RCC 7860 (cell line): ENCODE measurements around the gene GCK.
"Not testable (repeated sequence)": the region's sequence is repeated elsewhere in the genome, so short reads cannot be mapped to it uniquely, and the experiment has no call there.

Source experiments
- DNase-seq: peaks from one replicate; pipeline ENCODE4 v3.0.0-alpha.2; 2015; ENCODE audit warnings: low spot score
- FAIRE-seq: peaks from 2 replicates; lab custom pipeline; 2012; peaks lifted over from hg19 to GRCh38; lab: Jason Lieb, UNC

Gene GCK

DNA sequence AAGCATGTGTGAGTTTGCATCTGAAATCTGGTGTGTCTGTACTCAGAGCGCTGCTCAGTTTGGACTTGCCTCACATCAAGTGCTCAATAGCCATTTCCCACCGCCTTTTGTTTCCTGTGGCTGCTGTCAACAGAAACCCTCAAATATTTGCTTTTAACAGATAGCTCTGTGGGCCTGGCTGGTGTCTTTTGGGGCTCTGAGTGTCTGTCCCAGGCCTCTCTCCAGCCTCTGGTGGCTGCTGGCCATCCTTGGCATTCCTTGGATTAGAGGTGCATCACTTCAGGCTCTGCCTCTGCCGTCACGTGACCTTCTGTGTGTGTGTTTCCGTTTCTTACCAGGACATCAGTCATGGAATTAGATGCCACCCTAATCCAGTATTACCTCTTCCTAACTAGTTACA, 20.9 kb upstream of the GCK start:
- FAIRE-seq (no peak), DNase-seq (no peak)

DNA sequence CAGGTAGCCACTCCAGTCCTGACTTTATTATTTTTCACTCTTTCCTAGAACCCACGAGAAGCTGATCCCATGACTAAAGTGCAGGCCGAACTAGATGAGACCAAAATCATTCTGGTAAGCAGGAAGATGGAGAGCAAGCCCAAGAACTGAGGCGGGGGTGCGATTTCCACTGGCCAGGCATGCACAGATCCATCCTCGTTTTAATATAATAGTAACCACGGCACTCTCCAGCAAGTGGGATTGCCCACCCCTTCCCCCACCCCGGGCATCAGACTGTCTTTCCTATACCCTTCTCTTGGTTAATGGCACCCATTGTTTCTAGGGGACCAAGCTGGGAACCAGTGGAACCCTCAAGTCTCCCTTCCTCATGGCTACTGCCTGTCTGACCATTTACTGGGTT, 18.8 kb upstream of the GCK start:
- FAIRE-seq (no peak), DNase-seq (no peak)

DNA sequence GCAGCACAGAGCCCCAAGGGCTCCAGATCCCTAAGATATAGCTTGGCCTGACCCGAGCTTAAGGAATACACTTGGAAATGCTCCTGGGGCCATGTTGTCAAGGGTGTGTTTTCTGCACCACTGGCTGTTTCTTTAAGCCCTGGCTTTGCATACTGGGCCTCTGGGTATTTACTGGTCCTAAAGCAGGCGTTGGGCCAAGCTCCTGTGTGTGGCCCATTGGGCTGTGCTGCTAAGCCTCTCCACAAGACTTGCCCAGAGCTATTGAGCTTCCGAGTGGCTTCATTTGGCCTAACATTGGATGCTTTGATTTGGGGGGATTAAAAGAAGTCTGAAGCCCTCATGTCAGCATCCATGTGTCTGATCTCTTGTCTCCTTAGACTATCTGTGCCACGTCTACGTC, 16.8 kb upstream of the GCK start:
- DNase-seq (no peak), FAIRE-seq (no peak)

DNA sequence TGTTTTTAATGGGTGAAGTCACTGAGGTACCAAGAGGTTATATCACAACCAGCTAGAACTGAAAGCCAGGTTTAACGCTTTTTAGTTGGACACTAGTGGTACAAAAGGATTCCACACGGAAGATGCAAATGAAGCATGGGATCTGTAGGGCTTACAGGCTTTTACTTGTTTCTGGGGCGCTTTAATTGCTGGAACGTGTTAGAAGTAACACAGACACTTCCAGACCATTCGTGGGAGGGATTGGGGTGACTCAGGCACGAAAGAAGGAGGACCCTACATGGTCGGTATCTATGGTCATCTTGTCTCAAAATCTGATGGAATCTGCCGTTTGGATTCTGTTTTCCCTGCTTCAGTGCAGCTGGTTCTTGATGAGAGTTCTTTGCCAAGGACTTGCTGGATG, 12.6 kb upstream of the GCK start:
- FAIRE-seq, result no peak
- peak; percentile 8 for DNase-seq

DNA sequence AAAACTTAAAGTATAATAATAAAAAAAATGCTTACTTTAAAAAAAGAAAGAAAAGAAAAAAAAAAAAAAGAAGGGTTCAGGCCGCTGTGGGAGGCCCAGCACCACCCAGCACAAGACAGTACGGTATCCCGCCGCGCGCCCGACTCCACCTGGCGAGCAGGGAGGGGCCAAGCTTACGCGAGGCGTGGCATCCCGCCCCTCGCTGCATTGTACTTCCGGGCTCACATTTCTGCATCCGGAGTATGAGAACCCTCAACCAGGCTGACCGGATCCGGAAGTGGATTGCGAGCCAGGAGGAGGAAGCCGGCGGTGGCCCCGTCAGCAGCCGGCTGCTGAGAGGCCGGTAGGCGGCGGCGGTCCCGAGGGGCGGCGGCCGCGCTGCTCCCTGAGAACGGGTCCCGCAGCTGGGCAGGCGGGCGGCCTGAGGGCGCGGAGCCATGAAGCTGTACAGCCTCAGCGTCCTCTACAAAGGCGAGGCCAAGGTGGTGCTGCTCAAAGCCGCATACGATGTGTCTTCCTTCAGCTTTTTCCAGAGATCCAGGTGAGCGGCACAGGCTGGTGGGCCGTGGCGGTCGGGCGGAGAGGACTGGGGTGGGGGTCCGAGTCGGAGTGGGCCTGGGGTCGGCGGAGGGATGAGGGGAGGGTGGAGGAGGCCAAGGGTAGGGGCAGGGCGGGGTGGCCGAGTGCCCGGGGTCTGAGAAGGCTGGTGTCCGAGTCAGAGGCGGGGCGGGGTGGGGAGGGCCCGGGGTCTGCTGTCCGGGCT, 11.6 kb upstream of the GCK start, which contains the start of gene YKT6:
Gene YKT6 (plus strand): TSS at position 280 of the 763 bp plus-strand sequence. CDS start 158 bp downstream, at position 438.
- peak; percentile 87 for FAIRE-seq
- DNase-seq, result peak; percentile 93

DNA sequence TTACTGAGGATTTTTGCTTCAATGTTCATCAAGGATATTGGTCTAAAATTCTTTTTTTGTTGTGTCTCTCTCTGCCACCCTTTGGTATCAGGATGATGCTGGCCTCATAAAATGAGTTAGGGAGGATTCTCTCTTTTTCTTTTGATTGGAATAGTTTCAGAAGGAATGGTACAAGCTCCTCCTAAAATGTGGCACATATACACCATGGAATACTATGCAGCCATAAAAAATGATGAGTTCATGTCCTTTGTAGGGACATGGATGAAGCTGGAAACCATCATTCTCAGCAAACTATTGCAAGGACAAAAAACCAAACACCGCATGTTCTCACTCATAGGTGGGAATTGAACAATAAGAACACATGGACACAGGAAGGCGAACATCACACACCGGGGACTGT, 10.9 kb upstream of the GCK start:
- not testable (repeated sequence) for DNase-seq, FAIRE-seq

DNA sequence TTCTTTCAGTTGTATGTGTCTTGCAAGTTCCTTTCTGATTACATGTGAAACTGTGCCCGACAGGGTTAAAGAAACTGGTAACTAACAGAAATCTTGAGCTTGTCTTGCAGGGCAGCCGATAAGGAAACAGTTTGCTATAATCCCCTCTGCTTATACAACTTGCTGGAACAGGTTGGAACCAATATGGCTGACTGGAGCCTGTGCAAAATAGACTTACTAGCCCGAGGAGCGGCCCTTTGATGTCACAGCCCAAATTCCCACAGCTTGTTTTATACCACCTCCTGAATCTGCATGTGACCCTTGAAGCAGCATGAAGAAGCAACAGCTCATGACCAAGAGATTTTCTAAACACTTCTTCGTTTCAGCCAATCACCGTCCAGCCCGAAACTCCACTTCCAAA, 8.2 kb upstream of the GCK start:
- no peak for DNase-seq
- FAIRE-seq, result no peak

DNA sequence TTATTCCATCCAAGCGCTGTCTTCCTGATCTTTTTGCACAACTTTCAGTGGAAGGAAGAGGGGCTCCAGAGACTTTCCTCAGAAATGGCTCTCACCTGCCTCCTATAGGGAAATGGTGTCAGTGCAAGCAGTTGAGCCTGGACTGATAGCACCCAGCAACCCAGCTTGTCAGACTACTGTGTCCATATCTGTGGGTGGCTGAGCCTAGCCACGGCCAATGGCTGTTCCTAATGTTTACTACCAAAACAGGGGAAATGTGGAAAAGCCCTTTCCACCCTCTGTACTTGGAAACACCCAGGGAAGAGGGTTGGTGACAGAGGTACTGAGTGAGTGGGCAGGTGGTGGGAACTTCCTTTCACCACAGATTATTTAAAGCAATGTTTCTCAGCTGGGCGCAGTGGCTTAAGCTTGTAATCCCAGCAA, 7.2 kb upstream of the GCK start:
- FAIRE-seq (peak; percentile 14), DNase-seq (peak; percentile 33)

DNA sequence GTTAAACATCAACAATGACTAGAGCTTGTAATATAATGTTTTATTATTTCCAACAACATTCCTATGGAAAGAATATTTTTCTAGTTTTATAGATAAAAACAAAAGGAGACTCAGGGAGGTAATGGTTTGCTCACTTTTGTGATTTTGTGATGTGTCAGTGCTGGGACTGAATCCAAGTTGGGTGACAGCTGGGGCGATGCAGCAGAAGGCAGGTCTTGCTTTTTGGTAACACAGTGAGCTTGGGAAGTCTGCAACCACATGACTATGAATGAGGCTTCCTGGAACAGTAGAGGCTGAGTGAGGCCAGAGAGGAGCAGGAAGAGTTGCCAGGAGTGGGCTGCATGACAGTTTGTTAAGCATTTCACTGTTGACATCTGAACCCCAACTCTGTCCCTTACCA, 6.7 kb upstream of the GCK start:
- FAIRE-seq (no peak), DNase-seq (no peak)

DNA sequence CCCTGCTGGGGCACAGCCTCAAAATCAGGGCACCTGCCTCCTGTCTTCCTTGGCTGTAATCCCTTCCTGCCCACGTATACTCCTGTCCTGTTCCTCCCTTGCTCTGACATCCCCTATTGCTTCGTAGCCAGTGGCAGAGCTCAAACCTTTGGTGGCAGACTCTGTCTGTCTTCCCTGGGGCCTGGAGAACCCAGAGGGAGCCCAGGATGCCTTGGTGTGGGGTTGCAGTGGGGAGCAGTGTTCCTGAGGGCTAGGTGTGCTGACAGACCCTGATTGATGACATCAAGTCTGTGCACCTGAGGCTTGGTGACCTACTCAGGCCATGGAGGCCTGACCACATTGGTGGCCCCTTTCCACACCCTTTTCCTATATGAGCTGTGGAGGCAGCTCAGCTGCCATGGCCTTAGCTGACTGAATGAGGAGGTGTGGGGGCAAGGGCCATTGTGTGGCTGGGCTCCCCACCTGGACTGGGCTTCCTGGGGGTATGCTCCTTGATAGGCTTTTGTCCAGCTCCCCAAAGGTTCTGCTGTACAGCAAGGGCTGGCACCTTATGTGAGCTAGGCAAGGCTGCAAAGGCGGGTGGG, 5.4 kb upstream of the GCK start:
- FAIRE-seq (no peak), DNase-seq (no peak)

DNA sequence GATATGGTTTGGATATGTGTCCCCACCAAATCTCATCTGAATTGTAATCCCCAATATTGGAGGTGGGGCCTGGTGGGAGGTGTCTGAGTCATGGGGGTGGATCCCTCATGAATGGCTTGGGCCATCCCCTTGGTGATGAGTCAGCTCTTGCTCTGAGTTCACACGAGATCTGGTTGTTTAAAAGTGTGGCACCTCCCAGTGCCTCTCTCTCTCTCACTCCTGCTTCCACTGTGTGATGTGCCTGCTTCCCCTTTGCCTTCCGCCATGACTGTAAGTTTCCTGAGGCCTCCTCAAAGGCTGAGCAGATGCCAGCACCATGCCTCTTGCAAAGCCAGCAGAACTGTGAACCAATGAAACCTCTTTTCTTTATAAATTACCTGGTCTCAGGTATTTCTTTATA, 4.8 kb upstream of the GCK start:
- FAIRE-seq (no peak), DNase-seq (peak; percentile 12)

DNA sequence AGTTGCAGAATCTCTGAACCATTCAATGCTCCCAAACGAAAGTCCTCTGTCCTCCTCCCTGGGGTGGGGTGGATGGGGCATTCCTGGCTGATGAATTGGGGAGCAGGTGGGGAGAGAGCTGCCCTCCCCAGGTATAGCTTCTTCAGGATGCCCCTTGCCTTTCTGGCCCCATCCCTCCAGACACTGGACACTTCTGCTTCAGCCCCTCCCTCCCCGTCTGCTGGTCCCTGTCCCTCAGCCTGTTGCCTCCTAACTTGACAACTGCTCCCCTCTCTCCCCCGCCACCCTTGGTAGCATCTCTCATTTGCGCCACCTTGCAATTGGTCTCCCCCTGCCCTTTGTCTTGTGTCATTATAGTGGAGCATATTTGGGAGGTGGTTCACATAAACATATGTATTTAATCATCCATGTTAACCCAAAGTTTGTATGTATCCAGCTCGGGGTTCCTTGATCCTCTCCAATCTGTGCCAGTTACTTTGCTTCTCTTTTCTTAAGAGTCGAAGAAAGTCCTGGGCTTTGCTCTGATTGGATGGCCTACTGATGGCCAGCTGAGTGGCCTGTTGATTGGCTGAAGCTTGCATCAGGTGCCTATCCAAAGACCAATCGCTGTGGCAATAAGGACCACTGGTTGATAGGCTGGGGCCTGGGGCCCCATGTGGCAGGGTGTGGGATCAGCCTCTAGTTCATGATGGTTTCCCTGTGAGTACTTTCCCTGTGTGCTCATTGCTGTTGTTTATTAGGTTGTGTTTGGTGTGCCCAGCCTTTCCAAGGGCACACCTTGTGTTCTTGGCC, 4.0 kb upstream of the GCK start:
- DNase-seq (no peak), FAIRE-seq (no peak)

DNA sequence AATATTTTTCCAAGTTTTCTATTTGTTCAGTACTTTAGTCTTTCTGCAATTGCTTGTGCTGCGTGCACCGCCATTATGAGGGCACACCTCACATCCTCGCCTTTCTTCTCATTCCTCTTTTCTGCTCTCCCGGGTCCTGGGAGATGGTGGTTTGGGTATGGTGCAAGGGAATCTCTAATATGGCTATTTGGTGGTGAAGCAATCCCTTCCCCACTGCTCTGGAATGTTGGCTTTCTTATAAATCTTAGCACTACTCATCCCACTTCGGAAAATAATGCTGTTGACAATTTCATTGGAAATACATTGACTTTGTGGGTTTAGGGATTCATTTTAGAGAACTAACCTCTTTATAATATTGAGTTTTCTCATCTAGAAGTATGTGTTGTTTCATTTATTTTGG, 1.9 kb upstream of the GCK start:
- FAIRE-seq (no peak), DNase-seq (no peak)

DNA sequence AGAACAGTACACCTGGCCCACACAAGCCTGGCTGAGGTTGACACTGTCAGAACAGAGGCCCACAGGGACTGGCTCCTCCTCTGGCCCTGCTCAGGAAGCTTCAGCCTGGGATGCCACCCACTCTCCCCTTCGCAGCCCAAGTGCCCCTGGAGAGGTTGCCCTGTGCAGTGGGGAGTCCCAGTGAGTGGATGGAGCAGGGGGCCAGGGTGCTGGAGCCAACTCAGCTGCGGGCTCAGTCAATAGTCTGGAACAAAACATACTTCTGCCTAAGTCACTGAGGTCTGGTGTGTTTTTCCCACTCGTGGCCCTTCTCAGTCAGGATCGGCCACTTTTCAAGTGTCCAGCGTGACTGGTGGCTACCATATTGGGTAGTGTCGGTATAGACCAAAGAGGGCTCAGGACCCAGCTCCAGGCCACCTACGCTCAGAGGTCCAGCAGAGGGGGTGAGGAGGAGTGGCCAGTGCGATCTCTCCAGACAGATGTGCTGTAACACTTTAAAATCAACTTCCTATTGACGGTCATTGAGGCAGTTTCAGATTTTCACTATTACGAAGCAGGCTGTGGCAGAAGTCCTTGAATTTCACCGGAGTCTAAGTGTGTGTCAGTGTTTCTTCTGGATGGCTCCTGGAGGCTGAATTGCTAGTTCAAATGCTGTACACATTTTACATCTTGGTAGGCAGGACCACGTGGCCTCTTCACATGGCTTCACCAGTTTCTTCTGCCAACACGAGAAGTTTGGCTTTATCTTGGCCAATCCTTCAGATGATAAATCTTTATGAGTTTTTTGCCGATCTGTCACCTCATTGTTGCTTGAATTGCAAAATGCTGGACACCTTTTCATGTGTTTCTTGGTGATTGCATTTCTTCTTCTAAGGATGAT, 994 bp upstream of the GCK start:
- DNase-seq (no peak), FAIRE-seq (no peak)

DNA sequence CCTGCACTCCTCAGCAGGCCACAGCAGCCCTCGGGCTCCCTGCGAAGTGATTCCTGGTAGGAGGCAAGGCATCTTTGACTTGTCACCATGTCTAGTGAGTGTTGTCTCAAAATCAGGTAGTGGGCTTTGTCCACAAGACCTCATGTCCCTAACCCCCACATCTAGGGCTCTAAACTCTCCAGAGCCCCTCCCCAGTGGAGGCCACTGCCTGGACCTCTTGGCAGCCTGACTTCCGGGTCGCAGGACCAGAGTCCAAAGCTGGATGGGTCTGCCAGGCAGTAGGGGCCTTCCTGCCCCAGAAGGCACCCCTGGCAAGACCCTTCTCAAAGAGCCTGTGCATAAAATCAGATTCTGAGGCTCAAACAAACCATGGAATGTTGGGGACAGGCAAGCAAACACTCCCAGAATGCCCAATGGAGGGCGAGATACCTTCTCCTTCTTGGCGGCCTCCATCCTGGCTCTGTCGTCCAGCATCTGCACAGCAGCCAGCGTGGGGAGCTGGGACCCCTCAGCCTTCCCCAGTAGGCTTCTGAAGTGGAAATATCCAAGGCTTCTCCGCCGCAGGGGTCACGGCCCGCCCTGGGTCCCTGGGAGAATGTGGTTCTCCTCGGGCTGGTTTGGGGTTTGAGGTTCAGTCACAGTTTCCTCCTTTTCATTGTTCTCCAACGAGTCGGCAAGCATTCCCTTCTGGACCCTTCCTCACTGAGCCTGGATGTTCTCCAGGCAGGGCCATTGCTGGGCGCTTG, 586 bp downstream of the GCK start:
- DNase-seq, result no peak
- no peak for FAIRE-seq

DNA sequence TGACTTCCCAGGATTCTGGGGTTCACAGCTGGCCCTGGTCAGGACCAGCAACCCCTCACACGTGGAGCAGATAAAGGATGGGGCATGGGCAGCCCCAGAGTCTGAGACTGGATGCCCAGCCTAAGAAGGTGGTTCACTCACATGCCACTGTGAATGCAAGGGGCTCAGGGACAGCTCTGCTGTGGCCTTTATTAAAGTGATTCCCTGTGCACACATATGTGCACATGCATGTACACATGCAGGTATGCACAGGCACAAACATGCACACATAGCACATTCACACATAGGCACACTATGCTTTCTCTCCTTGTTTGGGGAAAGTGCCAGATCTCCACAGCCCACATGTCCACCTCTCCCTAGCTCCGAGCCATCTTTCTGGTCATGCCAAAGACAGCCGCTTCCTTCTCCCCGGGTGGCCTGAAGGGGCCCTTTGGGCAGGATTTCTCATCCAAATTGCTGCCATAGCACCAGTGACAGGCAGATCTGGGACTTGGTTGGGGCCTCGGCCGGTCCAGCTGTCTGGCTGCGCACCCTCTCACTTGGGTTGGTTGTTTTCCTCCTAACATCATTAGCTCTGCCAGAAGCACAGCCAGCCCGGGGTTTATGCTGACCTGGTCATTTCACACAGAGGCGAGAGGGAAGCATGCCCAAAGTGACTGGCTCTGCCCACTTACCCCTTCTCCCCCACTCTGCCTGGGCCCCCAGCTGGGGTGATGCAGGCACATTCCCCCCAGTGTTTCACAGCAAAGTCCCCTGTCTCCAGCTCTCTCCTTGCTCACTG, 1.4 kb downstream of the GCK start:
- DNase-seq, result no peak
- FAIRE-seq, result no peak

DNA sequence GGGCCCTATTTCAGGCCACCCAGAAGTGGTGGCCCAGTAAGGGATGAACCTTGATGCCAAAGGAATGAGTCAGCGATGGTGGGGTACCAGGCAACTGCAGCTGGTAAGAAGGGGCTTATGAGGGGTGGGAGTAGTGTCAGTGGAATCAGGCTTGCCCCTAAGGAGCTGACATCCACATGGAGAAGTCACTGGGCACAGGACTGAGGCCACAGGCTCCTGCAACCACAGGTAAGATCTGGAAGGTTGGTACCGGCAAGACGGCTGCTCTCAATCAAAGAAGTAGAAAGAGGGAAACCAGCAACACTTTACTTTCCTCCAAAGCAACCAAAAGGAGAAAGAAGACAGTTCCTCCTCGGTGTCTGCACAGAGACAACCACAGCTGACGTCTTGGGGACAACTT, 2.5 kb downstream of the GCK start:
- FAIRE-seq (no peak), DNase-seq (no peak)

DNA sequence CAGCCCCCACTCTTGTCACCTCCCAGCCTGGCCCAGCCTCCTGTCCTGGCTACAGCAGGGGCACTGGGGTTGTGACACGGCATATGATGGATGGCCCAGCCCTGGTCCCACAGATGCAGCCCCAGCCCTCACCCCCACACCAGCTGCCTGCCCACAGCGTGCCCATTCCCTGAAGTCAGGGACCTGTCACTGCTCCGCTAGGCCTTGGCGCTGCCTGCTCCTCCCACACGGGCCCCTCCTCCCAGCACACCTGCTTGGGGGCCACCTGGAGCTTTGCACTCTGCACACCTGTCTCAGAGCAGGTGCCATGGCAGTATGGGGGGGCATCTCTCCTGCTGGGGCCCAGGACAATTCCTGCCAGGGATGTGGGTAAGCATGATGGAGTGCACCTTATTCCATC, 3.5 kb downstream of the GCK start:
- no peak for FAIRE-seq
- no peak for DNase-seq

DNA sequence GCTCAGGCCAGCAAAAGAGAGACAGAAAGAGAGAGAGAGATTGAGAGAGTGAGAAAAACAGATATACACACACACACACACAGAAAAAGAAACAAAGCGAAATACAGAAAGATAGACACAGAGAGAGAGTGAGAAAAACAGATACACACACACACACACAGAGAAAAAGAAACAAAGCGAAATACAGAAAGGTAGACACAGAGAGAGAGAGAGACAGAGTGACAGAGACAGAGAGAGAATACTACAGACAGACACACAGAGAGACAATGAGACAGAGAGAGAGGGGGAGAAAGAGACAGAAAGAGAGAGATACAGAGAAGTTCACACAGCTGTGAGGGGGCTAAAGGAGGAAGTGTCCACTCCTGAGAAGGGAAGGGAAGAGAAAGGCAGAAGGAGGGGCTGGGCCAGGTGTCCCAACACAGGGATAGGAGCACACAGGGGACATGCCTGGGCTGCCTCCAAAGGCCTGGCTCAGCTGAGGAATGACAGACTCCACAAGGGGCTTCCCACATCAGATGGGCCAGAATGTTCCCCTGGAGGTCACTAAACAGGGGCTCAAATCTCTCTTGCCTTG, 4.3 kb downstream of the GCK start:
- DNase-seq (no peak), FAIRE-seq (no peak)
